GM11168 (cell line): ENCODE measurements around the gene GVQW3.

Experiments used
- in situ Hi-C: fragments of 300-500 bp; cut with MboI; formaldehyde crosslinking; loops from one replicate; pipeline ENCODE4 v1.12.0; 2022; ENCODE audit warnings: low sequenced_read_pairs; ENCODE audit not compliant: unreplicated experiment

Gene GVQW3

DNA sequence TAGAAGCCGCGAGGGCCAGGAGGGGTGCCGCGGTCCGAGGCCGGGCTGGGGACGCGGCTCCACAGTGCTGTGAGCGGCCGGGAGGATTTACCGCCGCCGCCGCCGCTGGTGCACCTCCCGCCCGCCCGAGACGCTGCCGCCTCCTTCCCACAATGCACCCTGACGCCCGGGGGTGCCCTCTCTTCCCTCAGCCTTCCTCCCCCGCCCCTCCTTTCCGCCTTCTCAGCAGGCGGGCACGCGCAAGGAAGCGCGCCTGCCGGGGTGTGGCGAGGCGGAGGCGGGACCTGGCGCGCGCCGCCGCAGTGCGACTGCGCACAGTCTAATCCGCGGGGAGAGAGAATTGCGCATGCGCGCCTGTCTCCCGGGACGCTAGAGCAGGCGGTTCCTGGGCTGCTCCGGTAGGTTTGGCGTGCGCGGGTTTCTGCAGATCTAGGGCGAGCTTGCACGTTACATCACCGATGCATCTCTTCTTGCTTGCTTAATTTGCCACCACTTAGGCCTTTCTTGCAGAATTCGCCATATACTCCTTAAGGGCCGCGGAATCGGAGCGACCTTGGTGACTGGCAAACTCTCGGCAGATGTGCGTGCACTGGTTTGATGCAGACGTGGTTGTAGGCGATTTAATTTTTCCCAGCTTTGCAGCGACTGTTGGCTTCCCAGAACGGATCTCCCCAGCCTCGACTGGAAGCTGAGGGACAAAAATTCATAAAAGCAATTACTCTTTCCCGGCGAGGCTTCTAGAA is at the start of gene GVQW3, which contains the start of gene THAP12:
Gene GVQW3, plus strand, starts transcription at position 347 of the 743 bp plus-strand sequence. CDS start 506 bp downstream, outside the sequence.
Gene THAP12, minus strand, starts transcription at position 156 of the 743 bp plus-strand sequence. CDS start 296 bp downstream, outside the sequence.
- in situ Hi-C loops = no loop called here

DNA sequence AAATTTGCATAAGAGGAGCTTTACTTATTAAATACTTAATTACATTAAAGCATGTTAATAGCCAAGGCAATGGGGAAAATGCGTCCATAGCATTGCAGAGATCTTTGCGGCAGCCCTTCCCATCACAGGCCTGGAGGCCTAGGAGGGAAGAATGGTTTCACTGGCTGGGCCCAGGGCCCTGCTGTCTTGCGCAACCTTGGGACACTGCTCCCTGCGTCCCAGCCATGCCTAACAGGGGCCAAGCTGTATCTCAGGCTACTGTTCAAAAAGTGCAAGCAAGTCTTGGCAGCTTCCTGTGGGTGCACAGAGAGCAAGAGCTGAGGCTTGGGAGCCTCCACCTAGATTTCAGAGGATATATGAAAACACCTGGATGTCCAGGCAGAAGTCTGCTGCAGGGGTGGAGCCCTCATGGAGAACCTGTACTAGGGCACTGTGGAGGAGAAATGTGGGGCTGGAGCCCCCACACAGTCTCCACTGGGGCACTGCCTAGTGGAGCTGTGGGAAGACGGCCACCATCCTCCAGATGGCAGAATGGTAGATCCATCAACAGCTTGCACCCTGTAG is 46.2 kb upstream of the GVQW3 start:
- in situ Hi-C loops = no loop called here

DNA sequence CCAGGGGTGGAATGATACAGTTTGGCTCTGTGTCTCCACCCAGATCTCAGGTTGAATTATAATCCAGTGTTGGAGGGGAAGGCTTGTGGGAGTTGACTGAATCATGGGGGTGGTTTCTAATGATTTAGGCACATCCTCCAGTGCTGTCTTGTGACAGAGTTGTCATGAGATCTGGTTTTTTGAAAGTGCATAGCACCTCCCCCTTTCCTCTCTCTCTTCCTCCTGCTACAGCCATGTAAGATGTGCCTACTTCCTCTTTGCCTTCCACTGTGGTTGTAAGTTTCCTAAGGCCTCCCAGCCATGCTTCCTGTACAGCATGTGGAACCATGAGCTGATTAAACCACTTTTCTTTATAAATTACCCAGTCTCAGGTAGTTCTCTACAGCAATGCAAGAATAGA is 45.3 kb upstream of the GVQW3 start:
- in situ Hi-C loops = no loop called here

DNA sequence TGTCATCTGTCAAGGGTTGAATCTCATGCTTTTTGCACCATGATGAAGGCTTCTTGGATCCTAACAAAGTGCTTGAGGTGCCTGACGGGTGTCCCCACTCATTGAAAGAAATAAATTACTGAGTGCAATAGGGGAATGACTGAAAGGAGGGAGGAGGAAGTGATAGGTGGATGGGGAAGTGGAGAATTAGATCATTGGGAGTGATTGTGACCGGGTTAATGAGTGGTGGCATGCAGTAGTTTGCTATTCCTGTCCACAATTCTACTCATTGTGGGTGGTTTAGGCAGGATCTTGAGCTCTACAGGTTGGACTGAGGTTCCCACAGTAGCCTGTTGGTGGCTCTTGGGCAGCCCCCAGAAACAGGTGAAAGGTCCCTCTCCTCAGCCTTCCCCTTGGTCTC is 44.5 kb upstream of the GVQW3 start:
- in situ Hi-C loops = no loop called here

DNA sequence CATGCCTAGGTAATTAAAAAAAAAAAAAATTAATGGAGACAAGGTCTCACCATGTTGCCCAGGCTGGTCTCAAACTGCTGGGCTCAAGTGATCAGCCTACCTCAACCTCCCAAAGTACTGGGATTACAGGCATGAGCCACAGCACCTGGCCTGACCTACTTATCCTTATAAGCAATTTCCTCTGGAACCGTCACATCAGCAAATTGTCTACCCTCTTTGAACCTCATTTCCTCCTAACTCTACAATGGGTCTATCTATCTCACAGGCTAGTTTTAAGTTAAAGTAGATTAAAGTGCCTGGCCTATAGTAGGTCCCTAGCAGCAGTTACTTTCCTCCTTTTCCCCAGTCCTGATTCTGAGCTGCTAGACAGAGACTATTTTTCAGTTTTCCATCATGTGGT is 43.7 kb upstream of the GVQW3 start:
- in situ Hi-C loops = no loop called here

DNA sequence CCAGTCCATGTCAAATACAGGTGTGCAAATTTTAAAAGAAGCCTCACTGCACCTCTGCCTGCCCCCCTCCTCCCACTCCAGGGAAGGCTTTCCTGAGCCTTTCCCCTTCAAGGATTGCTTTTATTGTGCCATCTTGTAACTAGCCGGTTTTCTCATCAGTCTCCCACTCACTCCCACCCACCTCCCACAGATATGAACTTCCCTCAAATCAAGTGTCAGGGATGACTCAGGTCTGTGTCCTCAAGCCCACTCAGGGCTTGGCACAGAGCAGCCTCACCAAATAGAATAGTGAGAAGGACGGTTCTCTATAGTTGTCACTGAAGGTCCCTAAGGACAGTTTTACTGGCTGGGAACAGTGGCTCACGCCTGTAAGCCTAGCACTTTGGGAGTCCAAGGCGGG is 43.2 kb upstream of the GVQW3 start:
- in situ Hi-C loops = no loop called here

DNA sequence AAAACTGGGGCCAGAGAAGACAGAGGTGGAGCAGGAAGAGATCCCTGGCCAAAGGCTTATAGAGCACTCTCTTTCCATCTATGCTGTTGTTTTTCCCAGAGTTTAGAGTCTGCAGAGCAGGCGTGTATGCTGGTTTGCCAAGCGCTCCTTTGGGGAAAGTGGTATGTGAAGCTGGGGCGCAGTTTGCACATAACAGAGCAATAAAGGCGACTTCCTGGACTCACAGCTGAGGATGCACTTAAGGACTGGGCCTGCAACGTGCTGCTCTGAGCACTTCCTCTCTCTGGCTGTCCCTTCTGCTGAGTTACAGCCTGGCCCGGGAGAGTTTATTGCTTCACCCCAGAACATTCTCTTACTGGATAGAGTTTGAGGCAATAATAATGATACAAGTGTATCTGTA is 41.9 kb upstream of the GVQW3 start:
- in situ Hi-C loops = no loop called here

DNA sequence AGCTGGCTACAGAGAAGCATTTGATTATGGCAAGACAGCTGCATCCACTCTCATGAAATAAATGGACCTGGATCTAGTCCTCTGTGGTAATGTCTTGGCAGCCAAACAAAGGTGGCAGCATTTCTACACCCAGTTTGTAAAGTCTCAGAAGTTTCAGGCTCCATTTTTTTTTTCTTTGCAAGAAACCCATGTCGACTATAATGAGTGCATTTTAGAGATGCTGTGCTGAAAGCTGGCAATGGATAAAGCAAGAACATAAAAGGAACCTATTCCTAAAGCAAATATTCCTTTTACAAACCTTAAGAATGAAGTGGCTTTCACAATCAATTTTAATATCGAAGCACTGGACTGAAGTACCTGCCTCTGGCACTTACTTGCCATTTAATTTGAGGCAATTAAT is 33.7 kb upstream of the GVQW3 start:
- in situ Hi-C loops = no loop called here

DNA sequence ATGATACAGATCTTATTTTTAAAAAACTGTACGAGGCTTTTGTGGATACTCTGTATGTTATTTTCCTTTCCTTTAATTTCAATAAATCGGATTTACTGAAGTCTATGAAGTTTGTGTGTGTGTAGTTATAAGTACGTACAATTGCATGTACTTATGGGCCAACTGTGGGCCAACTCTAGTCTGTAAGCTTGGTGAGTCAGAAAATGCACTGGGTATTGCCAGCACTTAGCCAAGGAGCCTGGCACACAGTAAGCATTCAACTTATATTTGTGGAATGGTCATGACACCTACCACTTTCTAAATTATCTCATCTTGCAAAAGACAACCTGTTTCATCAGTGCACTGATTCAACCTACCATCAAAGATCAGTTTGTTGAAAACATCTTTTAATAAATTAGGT is 32.8 kb upstream of the GVQW3 start:
- in situ Hi-C loops = no loop called here

DNA sequence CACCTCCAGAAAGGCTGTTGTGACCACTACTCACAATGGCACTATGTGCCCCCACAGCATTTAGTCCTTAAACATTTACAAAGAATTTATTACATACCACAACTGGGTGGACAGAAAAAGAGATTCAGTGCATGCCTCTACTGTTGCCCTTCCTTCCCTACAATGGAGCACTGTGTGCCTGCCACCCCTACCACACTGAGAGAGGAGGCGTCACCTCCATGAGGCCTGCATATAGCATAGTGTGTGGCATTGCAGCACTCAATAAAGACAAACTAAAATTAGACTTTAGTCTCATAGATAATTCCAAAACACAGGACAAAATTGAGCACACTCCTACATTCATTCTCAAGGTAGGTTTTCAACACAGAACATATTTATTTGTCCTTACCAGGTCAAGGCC is 26.0 kb upstream of the GVQW3 start:
- in situ Hi-C loops = no loop called here

DNA sequence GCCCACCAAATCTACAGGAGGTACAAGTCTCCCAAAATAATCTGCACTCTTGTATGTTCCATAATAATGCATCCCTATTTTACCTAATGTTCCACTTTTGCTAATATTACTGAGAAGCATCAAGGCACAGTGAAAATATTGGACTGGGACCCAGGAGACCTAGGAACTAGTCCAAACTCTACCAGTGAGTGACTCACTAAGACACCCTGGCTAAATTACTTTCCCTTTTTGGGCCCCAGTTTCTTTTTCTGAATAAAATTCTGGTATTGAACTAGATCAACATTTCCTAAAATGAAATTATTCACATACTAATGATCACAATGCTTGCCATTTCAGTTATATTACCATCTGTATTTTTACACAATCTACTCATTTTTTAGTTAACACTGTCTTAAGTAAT is 19.7 kb upstream of the GVQW3 start:
- in situ Hi-C loops = no loop called here

DNA sequence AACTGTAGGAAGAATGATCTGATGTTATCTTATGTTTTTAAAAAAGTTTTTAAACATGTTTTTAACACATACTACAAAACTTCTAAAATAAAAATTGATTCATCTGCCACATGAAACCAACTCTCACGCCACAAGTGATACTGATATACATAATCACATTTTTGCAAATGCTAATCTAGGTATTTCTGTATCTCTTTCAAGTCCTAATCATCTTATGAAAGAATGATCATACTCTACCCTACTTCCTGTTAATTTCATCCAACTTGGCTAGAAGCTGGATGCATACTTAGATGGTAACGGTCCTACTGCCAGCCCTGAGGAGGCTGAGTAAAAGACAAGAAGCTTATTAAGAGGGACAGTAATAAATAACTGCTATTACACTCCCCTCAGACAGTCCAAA is 19.3 kb upstream of the GVQW3 start:
- in situ Hi-C loops = no loop called here

DNA sequence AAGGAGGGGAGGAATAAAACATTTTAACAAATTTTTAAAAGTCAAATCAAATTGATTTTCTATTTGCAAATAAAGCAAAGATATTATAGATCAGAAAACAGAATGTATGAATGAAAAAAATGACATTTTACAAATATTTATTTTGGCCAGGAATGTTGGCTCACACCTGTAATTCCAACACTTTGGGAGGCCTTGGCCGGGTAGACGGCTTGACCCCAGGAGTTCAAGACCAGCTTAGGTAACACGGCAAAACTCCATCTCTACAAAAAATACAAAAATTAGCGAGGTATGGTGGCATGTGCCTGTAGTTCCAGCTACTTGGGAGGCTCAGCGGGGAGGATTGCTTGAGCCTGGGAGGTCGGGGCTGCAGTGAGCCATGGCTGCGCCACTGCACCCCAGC is 18.4 kb upstream of the GVQW3 start:
- in situ Hi-C loops = no loop called here

DNA sequence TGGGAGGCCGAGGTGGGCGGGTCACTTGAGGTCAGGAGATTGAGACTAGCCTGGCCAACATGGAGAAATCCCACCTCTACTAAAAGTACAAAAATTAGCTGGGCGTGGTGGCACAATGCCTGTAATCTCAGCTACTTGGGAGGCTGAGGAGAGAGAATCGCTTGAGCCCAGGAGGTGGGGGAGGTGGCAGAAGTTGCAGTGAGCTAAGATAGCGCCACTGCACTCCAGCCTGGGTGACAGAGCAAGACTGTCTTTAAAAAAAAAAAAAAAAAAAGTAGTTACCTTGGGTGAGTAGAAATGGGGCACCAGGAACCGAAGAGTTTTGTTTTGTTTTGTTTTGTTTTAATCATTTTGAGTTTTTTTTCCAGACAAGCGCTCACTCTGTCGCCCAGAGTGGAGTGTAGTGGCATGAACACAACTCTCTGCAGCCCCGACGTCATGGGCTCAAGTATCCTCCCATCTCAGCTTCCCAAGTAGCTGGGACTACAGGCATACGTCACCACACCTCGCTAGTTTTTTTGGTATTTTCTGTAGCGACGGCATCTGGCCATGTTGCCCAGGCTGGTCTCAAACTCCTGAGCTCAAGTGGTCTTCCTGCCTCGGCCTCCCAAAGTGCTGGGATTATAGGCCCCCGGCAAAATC is 16.0 kb upstream of the GVQW3 start:
- in situ Hi-C loops = no loop called here

DNA sequence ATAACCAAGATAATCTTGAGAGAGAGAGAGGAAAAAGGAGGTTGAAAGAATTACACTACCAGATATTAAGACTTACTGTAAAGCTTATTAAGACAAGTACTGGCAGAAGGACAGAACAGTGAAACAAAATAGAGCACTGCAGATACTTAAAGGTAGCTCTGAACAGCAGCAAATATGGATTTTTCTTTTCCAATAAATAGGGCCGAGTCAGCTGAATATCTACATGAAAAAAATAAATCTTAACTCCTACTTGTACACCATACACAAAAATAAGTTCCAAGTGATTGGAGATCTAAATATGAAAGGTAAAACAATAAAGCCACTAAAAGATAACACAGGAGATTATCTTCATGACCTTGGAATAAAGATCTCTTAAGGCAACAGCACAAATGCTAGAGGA is 12.6 kb upstream of the GVQW3 start:
- in situ Hi-C loops = no loop called here

DNA sequence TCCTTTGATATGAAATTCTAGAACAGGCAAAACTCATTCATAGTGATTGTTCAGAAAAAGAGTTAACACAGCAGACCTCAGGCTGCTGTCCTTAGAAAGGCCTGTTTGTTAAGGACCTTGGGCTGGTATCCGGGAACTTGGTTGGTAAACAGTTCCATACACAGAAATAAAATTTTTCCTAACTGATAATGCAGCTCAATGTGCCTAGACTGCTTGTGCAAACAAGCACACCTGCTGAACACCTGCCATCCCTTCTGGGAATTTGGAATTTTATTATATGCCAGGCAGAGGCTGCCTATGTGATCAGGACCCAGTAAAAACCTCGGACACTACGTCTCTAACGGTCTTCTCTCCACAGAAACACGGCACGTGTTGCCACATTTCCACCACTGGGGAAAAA is 11.7 kb upstream of the GVQW3 start:
- in situ Hi-C loops = no loop called here

DNA sequence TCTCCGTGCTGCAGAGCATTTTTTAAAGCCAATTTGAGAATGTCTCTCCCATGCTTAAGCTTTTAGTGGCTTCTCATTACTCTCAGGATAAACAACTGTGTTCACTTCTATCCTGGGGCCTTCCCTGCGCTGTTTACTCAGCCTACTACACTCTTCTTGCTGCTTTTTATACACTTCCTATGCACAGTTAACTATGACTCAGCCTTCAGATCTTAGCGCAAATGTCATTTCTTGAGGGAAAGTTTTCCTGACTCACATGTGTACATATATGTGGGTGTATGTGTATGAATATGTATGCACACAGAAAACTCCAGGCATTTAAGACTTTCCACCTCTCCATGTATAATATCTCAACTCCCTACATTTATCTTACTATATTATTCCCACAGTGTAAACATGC is 10.0 kb upstream of the GVQW3 start:
- in situ Hi-C loops = no loop called here

DNA sequence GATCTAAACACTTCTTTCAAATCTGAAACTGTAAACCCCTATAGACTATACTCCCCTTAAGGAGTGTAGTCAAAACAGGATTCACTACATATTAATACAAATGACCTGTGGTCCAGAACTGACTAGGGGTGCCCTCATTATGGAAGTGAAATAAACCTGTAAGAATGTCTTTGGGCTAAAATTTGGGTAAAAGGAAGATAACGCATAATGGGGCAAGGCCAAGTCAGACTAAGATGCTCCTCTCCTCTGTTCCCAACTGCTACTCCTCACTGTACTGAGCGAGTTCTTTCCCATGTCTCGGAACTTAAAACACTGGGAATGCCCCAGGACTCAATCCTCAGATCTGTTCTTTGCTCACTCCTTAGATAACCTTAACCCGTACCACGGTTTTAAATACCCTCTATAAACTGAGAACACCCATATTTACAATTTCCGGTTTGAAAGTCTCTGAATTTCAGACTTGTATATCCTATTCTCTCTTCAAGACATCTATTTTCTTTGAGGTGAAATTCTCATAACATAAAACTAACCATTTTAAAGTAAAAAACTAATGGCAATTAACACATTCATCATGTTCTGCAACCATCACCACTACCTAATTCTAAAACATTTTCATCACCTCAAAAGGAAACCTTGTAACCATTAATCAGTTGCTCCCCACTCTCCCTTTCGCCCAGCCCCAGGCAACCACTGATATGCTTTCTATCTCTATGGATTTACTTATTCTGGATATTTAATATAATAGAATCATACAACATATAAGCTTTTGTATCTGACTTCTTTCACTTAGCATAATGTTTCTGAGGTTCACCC is 4.2 kb upstream of the GVQW3 start:
- in situ Hi-C loops = no loop called here

DNA sequence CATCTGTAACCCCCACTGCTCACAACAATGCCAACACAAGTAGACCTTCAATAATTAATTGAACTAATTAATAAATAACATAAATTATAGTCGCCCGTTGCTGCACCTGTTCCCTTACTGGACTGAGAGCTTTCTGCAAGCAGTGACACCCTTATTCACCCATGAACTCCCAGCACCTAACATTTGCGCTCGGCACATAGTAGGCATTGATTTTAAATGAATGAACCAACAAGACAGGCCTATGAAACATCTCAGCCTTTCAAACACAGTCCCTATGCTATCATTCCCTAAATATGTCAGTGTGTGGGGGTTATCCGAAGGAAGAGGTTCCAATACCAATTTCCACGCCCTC is 1.3 kb upstream of the GVQW3 start:
- in situ Hi-C loops = no loop called here

DNA sequence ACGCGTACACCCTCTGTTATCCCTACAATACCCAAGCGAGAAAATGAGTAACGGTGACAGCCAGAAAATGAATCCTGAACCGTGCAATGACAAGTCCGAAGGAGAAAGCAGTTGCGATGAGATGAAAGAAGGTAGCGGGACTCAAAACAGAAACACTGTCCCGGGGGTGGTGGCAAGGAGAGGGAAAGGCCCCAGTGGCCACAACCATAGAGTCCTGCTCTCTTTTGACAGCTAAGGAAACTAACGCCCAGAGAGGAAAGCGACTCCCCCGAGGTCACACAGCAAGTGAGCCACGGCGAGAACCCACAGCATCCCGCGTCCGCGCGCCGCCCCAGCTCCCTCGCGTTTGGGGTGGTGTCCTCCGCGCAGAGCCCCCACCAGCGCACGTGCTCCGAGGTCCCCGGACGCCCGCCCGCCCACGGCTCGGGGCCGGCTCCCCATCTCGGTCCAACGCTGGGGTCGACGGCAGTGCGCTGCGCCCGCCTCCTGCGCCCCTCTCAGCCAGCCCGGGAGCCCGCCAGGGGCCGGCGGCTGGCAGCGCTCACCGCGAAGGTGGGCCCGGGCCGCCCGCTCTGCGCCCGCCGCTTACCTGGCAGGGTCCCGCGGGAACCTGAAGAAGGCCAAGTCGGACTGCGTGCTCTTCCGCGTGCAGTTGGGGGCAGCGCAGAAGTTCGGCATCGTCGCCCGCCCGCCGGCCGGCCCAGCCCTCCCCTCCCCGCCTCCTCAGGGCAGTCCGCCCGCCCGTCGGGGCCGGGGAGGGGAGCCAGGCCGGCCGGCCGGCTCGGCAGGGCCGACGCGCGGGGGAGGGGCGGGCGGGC is 755 bp upstream of the GVQW3 start:
- in situ Hi-C loops = no loop called here
